Epidermal melanocyte (primary cell): ENCODE measurements around the gene ARHGAP12.
"Not testable (repeated sequence)": the region's sequence is repeated elsewhere in the genome, so short reads cannot be mapped to it uniquely, and the experiment has no call there.

Source experiments
- DNase-seq: peaks from one replicate; pipeline ENCODE4 v3.0.0; 2011; ENCODE audit warnings: low spot score; ENCODE audit not compliant: insufficient read length

The ARHGAP12 gene, protein sequence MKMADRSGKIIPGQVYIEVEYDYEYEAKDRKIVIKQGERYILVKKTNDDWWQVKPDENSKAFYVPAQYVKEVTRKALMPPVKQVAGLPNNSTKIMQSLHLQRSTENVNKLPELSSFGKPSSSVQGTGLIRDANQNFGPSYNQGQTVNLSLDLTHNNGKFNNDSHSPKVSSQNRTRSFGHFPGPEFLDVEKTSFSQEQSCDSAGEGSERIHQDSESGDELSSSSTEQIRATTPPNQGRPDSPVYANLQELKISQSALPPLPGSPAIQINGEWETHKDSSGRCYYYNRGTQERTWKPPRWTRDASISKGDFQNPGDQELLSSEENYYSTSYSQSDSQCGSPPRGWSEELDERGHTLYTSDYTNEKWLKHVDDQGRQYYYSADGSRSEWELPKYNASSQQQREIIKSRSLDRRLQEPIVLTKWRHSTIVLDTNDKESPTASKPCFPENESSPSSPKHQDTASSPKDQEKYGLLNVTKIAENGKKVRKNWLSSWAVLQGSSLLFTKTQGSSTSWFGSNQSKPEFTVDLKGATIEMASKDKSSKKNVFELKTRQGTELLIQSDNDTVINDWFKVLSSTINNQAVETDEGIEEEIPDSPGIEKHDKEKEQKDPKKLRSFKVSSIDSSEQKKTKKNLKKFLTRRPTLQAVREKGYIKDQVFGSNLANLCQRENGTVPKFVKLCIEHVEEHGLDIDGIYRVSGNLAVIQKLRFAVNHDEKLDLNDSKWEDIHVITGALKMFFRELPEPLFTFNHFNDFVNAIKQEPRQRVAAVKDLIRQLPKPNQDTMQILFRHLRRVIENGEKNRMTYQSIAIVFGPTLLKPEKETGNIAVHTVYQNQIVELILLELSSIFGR

DNA sequence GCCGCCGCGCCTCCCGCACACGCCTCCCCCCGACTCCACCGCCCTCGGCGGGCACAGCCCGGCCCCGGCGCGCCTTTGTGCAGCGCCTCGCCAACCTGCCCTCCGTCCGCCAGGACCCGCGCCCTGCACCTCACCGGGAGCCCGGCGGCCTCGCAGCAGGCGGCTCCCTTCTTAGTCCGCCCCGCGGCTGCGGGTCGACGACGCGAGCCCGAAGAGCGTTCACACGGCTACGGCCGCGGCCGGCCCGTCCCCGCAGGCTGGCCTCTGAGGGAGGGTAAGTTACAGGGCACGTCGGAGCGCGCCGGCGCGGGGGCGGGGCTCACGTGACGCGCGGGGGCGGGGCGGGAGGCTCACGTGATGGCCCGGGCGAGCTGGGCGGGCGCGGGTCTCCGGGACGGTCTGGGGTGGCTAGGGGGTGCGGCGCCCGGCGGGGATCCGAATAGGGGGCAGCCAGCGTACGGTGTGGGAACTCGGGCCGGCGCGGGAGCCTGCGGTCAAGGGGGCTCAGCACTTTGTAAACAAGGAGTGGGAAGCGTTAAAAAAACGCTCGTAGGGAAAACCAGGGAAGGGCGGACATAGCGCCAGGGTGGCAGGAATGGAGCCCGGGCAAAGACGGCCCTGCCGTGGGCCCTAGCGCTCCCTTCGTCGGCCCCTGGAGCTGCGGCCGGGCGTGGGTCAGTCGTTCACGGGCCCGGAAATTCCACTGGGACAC is at the start of gene ARHGAP12:
TSS of gene ARHGAP12 (minus strand) at position 283 of the 712 bp plus-strand sequence. CDS start 19,976 bp downstream, outside the sequence.
- DNase-seq = peak; percentile 35

DNA sequence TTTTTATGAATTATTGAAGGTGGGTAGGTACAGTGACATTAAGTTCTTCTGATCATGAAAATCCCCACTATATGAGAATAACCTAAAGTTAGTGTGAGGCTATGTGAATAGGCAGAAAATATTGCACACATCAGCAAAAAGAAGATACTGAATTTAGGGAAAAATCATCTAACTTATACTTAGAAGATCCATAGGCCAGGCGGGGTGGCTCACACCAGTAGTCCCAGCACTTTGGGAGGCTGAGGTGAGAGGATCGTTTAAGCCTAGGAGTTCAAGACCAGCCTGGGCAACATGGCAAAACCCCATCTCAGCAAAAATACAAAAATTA is 49.5 kb upstream of the ARHGAP12 start:
- DNase-seq = no peak

DNA sequence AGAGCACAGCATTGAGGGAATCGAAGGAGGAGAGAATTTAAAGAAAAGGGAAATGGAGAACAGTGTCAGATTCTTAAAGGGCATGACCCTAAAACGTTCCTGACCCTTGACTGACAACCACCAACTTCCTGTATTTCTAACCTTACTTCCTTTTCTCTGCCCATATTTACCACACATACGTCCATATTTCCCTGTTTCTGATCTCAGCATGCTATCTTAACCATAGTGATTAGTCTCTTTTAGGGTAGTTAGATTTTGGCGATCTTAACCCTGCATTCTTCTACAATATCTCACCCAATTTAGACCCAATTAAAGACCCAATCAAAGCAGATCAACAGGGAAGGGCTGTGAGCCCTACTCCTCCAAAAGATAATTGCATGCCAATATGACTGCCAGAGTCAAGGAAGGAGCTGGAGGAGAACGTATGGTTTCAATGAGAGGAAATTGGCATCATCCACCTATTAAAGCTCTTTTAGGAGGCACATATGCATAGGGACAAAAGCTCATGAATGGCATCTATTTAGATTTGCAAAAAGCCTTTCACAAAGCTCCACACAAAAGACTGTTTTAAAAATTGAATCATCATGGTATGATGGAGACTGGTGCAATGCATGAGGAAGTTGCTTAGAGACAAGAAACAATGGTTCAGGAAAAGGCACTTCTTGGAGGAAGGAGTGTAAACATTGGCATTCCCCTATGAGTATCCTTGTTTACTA is 49.0 kb upstream of the ARHGAP12 start:
- no peak for DNase-seq

DNA sequence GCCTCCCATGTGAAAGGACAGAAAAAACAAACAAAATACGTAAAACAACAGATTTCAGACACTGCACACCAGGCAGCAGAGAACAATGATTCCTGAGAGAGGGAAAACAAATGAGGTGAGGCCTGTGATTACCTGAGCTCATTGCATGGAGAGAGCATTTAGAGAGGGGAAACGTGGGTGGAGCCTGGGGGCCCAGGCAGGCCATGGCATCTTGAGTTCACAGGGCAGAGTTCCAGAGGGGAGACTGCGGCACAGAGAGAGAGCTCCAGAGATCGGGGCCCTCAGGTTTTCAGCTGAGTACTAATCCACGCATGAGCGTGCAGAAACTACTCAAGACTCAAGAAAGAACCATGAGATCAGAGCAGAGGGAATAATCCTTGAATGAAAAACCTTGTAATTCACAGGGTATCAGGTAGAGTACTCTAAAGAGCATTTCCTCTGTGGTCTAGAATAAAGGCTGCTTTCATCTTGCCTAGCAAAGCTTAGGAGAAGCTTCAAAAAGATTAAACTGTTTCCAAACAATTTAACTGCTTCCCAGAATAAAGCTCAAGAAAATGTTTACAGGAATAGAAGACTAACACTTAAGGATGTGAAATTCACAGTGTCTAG is 46.6 kb upstream of the ARHGAP12 start:
- DNase-seq = no peak

DNA sequence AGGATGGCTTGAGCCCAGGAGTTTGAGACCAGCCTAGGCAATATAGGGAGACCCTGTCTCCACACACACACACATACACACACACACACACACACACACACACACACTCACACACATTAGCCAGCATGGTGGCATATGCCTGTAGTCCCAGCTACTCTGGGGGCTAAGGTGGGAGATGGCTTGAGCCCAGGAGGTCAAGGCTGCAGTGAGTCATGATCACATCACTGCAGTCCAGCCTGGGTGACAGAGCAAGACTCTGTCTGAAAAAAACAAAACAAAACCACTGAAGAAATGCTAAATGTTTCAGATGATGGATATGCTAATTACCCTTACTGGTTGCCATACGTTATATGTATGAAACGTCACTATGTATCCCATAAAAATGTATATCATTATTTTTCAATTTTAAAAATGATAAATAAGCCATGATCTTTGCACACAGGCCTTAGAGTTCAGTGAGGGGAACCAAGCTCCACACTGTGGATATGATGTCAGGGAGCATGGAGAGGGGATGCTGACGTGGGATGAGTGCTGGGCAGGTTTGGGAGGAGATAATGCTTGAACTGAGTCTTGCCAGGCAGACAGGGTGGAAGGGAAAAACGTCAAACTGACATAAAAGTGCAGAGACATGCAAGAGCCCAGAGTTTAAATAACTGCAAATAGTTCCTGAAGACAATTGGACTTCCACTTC is 45.9 kb upstream of the ARHGAP12 start:
- no peak for DNase-seq

DNA sequence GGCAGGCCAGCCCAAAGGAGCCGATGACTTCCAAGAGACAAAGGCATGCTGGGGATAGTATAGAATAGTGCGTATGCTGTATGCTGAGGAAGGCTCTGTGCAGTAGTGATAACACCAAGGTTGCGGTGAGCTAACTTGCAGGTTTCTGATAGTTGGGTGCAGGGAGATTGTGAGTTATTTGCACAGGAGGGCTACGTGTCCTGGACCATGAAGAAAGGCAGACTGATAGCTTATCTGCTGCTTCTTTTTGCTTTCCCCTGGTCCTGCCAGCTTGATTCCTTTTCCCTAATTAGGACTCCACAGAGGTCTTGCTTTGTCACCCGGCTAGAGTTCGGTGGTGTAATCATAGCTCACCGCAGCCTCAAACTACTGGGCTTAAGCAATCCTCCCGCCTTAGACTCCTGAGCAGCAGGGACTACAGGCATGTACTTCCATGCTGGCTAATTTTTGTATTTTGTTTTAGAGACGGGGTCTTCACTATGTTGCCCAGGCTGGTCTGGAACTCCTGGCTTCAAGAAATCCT is 43.9 kb upstream of the ARHGAP12 start:
- DNase-seq = no peak

DNA sequence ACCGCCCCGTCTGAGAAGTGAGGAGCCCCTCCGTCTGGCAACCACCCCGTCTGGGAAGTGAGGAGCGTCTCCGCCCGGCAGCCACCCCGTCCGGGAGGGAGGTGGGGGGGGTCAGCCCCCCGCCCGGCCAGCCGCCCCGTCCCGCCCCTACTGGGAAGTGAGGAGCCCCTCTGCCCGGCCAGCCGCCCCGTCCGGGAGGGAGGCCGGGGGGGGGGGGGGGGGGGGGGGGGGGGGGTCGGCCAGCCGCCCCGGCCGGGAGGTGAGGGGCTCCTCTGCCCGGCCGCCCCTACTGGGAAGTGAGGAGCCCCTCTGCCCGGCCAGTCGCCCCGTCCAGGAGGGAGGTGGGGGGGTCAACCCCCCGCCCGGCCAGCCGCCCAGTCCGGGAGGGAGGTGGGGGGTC is 41.2 kb upstream of the ARHGAP12 start:
- not testable (repeated sequence) for DNase-seq

DNA sequence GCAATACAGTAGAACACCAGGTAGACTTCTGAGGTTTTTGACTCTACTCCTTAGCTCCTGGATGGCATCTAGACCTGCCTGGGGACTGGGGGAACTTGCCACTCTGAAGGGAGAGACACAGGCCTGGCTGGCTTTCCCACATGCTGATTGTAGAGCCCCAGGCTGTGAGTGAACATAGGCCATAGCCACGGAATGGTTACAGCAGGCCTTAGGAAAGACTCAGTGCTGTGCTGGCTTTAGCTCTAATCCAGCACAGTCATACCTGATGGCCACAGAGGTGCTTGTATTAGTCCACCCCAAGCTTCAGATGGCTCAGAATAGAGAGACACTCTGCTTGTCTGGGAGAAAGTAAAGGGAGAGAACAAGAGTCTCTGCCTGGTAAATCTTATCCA is 35.0 kb upstream of the ARHGAP12 start:
- no peak for DNase-seq

DNA sequence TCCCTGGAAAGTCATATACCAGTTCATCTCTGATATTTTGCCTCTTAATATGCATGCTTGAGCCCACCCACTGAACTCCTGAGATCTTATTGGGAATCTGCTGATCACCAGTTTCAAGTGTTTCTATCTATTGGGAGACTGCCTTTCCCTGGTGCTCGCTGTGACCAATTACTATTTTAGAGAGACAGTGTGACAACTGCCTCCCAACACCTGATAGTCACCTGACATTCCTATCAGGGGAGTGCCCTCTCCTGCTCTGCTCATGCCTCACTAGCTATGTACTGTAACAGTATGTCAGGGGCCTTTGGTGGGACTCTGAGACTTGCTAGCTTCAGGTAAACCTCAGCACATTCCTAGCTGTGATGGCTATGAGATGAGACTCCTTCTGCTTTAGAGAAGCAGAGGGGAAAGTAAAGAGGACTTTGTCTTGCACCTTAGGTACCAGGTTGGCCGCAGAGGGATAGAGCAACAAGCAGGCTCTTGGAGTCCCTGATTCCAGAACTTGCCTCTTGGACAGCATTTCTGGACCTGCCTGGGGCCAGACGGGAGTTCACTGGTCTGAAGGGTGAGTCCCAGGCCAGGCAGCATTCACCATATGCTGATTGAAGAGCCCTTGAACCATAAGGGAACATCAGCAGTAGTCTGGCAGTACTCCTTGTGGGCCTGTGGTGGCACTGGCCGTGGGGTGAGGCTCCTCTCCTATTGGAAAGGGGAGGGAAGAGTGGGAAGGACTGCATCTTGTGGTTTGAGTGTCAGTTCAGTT is 34.4 kb upstream of the ARHGAP12 start:
- no peak for DNase-seq

DNA sequence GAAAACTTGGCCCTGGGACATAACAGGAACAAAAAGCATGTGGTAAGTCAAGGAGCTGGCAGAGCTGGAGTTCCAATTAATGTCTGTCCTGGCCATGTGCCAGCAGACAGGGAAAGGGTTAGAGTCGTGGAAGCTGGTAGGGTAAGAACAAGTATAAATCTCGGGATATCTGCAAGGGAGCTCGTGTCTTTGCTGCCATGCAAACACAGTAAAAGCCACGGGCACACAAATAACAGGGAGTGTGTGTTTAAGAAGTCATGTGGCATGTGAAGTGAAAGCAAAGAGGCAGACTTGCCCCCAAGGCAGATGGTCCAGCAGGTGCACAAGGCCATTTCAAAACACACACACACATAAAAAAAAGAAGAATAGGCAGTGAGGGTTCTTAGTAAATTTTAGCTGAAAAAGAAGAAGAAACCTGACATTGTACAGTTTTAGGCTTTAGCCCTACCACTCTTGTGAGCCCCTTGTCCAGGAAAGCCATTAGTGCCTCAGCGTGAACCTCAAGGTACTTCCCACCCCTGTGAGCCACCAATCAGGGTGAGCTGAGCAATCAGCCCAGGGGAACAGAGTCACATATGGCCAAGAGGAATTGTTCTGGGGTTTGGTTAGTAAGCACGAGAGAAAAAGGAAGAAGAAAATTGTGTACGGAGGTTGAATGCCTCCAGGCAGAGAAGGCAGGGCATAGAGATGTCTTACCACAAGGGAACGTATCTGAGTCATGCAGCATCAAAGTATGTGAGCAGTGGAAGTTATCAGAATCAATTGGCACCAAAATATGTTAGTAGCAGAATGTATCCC is 32.8 kb upstream of the ARHGAP12 start:
- DNase-seq = peak; percentile 16

DNA sequence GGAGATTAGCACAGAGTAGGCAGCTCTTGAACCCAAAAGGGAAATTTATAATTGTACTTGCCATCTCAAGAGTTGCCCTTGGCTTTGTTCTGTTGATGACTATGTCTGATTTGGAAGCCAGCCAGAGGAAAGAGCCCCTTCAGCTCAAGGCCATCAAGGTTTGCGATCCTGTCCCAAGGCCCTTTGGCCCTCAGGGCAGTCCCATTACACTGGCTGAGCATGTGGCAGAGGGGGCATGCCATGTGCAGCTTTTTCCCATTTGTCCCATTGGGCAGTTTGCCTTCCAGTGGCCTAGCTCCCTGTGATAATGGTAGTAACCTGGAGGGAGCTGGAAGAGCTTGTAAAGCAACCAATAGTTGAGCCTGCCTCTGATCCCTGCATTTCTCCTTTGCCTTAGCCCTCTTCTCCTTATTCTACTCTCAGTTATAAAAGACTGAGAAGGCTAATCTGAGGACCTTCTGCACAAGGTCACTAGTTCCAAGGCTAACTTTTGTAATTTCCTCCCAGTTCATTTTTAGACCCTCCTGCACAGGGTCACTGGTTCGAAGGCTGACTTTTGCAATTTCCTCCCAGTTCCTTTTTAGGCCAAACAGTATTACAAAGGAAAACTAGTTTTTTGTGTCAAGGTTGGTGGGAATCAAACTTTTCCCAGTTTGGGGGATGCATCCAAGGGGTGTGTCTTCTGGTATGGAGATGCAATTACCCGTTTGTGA is 31.0 kb upstream of the ARHGAP12 start:
- no peak for DNase-seq

DNA sequence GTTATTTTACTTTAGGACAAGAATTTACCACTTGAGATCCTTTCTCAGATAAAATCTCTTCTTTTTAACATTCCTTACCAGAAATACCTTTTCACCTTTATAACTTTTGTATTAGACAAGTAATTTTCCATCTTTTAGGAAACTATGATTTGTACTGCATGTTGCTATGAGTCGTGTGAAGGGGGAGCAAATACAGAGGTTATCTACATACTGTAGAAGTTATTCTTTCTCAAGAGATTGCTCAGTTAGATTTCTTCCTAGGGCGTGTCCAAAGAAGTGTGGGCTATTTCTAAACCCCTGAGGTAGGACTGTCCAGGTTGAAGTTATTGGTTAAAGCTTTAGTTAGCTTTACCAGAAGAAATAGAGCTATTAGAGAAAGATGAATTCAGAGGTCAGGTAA is 30.2 kb upstream of the ARHGAP12 start:
- DNase-seq = no peak

DNA sequence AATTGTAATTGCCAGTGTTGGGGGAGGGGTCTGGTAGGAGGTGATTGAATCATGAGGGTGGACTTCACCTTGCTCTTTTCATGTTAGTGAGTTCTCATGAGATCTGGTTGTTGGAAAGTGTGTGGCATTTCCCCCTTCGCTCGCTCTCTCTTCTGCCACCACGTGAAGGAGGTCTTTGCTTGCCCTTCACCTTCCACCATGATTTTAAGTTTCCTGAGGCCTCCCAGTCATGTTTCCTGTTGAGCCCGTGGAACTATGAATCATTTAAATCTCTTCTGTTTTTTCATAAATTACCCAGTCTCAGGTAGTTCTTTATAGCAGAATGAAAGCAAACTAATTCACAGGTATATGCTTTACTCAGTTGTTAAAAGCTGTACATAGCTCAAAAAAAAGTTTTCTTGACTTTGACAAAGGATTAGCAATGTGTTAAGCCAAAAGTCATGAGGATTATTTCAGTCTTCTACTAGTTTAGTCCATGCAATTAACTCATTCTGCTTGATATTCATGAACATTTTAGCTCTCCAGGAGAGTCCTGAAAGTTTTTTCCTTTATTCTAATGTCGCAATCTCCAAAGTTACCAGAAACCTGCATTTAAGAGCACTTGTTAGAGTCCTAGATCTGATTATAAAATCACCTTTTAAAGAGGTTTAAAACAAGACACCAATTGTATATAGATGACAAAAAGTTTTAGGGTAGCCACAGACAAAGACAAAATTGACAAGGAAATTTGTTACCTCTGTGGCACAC is 27.7 kb upstream of the ARHGAP12 start:
- no peak for DNase-seq

DNA sequence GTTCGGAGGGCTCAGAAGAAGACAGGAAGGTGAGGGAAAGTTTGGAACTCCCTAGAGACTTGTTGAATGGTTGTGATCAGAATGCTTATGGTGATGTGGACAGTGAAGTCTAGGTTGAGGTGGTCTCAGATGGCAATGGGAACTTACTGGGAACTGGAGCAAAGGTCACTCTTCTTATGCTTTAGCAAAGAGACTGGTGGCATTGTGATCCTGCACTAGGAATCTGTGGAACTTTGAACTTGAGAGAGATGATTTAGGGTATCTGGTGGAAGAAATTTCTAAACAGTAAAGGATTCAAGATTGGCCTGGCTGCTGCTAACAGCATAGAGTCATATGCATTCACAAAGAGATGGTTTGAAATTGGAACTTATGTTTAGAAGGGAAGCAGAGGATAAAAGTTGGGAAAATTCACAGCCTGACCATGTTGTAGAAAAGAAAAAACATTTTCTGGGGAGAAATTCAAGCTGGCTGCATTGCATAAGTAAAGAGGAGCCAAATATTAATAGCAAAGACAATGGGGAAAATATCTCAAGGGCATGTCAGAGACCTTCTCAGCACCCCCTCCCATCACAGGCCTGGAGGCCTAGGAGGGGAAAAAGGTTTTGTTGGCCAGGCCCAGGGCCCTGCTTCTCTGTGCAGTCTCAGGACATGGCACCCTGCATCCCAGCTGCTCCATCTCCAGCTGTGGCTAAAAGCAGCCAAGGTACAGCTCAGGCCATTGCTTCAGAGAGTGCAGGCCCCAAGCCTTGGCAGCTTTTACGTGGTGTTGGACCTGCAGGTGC is 26.0 kb upstream of the ARHGAP12 start:
- no peak for DNase-seq

DNA sequence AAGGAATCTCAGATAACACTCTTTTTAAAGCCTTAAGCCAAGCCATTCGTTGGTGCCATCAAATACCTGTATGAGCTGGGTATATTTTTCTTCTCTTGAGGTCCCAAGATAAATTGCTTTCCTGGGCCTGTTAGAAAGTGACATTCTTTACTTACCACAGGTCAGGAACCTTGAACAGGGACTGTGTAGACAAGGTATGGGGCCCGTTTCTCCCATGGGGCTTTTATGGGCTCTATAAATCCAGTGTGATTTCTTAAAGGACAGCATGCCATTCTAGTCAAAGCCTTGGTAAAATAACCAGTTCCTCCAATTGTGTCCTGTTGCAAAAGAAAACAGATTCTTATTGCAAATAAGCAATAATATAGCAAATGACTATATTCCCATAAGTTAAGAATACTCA is 24.8 kb upstream of the ARHGAP12 start:
- DNase-seq = no peak

DNA sequence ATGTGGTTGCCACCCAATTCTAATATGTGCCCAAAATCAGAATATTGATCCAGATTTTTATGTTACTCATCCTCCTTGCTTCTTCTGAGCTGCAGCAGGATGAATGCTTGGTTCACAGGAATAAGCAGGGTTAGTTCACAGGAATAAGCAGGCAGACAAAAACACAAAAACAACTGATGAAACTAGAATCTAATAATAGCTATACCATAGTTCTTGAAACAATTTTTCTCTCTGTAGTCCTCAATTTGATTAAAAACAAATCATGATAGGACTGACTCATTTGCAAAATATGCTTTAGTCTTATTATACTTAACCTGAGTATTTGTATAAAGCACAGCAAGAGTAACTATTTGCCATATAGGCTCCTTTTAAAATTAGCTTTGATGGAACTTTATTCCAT is 24.4 kb upstream of the ARHGAP12 start:
- no peak for DNase-seq
